HG02610 (cell line): ENCODE data around the gene PRPSAP1.

ENCODE experiments used
- ATAC-seq: cut with Tn5 transposase; IDR thresholded peaks from one replicate; pipeline ENCODE4 v1.9.1; 2021; ENCODE audit warnings: mild to moderate bottlenecking, moderate library complexity; ENCODE audit not compliant: unreplicated experiment

The PRPSAP1 gene

DNA sequence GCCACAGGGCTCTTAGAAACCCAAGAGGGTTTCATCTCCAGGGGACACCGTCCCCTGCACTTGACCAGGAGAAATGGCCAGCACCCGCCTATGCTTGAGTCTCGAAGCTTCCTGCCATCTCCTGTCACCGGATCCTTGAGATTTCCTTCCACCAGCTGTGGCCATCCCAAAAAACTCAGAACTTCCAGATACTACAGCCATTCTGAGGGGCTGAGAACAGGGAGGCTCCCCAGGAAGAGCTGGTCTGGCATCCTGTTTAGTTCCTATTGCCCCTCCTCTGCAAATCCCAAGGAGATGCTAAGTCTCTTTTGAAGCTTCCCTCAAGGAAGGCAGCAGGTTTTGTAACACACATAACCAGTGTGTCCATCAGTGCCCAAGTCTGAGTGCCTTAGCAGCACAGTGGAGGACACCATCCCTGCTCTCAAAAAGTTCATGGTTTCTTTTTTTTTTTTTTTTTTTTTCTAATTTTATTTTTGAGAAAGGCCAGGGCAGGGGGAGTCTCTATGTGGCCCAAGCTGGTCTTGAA lies 86.6 kb downstream of the PRPSAP1 start:
- no peak for ATAC-seq

DNA sequence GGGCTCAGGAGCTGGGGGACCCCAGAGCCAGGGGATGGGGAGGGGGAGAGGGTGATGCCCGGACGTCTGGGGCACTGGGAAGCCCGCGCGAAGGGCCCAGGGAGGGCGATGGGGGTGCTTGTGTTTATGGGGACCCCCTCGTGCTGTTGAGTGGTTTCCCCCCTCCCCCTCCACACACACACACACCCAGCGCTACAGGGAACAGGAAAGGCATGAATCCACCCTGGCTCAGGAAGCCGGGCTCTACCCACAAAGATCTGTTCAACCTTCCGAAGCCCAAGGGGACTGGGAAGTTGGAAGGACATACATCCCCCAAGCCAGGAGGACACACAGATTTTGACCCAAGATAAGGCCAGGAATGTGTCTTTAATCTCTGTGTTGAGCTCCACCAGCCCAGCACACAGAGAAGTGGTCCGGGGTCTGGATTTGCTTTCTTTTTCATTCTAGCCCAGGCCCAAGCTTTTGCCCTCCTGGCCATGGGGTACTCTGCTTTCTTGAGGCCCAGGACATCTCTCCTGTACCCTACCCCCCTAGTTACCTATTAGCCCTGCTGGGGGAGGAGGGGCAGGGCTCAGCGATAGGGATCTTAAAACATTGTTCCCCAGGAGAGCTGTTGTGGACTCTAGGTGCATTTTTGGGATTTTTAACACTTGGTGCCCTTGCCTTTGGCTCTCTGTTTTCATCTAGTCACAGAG lies 87.3 kb downstream of the PRPSAP1 start:
- ATAC-seq, result no peak

DNA sequence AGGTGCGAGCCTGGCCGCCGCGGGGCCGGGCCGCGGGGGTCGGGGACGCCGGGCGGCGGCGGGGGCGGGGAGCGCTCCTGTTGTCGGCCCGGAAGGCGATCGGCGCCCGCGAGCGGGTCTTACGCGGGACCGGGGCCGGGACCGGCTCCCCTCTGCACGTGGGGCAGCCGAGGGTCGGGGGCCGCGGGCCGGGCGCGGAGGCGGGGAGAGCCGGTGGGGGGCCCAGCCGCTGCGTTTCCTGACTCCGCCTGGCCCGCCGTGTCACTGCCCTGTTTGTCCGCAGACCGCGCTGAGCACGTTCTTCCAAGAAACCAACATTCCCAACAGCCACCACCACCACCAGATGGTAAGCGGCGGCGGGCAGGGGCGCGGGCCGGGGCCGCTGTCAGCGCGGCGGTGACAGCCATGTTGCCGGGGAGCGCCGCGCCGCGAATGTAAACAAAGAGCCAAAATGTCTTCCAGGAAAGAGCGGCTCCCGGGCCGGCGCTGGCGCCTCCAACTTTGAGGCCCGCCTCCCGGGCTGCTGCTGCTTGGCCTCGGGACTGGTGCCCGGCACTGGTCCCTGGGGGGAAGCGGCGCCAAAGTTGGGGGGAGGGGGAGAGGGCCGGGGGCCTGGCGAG lies 88.0 kb downstream of the PRPSAP1 start:
- no peak for ATAC-seq

DNA sequence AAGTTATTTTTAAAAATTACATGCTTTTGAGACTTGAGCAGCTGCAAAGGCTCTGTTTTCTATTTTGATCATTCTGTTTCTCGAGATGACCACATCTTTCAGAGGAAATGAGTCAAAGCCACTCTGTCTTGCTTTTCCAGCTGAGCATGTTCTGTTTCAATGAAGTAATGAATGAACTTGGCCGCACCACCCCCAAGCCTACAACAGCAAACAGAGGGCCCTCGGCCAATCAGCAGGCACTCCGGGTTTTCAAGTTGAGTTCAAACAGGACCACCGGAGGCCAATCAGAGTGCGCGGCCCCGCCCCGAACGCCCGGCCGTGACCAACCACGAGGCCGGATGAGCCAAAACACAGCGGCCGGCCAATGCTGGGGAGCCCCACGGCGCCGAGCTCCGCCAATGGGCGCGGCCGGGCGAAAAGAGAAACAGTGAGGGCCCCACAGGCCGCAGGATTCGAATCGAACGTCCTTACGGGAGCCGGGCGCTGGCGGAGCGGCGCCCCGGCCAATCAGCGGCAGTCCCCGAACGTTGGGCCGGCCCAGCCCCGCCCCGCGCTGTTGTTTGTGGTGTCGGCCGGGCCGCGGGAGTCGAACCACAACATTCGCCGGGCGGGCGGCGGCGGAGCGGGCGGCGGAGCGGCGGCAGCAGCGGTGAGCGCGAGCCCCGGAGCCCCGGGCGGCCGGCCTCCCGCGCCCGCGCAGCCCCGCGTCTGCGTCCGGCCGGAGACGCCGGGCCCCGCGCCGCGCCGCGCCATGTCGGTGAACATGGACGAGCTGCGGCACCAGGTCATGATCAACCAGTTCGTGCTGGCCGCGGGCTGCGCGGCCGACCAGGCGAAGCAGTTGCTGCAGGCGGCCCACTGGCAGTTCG lies 88.7 kb downstream of the PRPSAP1 start, which contains the start of gene UBALD2:
UBALD2 (plus strand) TSS at position 594 of the 869 bp plus-strand sequence; CDS start at position 752, 158 bp downstream.
- peak; percentile 75 for ATAC-seq

DNA sequence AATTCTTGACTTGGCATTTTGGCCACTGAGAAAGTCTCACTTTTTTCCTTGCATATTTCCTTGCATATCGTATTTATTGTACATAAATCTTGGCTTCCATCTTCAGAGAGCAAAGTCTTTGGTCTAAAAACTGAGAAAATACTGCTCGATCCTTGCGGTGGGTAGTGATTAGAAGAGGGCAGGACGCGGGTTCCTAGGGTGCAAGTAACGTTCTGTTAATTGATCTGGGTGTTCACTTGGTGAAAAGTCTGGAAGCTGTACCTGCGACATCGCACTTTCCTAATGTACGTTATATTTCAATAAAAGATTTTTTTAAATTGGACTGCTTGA lies 89.3 kb downstream of the PRPSAP1 start:
- ATAC-seq, result no peak

DNA sequence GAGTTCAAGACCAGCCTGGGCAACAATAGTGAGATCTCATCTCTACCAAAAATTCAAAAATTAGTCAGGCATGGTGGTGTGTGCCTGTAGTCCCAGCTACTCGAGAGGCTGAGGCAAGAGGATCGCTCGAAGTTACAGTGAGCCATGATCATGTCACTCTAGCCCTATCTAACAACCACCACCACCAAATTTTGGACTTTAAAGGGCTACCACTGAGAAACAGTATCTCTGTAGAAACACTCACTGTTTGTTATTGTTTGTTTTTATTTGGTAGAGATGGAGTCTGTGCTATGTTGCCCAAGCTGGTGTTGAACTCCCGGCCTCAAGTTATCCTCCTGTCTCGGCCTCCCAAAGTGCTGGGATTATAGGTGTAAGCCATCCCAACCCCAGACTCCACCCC lies 89.8 kb downstream of the PRPSAP1 start:
- no peak for ATAC-seq

DNA sequence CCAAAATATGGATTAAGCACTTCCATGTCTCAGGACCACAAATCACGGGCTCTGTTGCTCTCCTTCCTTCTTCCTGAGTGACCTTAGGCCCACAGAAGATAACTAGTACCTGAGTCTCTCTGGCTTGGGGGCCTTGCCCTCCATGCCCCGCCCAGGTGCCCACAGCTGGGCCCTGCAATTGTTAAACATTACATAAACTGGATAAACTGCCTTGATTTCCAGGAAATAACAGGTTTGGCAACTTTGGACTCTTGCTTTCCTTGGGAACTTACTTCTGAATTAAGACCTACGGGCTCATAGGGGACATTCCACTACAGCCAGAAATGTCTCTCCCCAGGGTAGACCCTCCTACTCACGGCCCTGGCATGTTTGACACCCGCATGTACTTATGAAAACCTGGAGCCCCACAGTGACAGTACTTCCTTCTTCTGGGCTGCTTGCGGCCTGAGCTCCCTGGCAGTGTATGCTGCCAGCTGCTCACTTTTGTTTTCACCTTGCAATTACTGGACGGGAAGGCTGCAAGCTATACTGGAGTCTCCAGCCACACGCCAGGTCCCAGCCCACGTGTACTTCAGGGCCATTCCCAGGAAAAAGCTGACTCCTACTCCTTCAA lies 90.9 kb downstream of the PRPSAP1 start:
- ATAC-seq, result no peak

DNA sequence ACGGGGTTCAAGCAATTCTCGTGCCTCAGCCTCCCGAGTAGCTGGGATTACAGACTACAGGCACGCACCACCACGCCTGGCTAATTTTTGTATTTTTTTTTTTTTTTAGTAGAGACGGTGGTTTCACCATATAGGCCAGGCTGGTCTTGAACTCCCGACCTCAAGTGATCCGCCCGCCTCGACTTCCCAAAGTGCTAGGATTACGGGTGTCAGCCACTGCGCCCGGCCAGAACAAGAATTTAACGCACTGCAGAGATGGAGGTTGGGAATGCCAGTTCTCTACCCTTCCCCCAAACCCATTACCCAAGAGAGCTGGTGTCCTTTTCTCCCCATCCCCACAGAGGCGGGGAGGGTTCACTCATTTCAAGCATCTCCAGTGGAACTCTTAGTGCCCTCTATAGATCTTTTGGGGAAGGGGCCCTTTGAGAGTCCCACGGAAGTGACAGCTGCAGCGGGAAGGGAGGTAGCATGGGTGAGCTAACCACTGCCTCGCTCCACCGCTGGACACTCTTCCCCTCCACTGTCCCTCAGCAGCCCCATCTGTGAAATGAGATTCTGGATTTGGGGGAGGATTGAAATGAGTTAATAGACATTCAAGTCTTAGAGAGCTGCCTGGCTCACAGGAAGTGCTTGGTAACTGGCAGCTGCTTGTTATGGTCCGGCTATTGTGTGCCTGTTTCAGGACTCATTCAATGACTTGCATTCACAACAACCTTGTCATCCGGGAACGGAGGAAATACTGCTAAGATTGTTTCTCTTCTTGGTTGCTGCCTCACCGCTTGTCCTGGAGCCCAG lies 92.1 kb downstream of the PRPSAP1 start:
- no peak for ATAC-seq

DNA sequence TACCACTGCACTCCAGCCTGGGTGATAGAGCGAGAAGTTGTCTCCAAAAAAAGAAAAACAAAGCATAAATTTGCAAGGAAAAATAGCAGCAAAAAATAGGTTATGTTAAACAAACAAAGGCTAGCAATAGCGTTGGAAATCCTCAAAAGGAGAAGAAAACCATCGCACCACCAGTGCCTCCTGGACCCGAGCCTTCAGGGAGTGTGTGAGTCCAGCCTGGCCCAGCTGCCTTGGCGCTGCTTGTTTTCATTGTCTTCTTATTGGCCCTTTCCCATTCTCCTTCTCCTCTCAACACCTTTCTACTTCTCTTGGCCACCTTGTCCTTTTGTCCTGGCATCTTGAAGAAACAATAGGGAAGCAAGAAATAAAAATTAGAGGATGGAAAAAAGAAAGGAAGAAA lies 93.0 kb downstream of the PRPSAP1 start:
- ATAC-seq, result no peak

DNA sequence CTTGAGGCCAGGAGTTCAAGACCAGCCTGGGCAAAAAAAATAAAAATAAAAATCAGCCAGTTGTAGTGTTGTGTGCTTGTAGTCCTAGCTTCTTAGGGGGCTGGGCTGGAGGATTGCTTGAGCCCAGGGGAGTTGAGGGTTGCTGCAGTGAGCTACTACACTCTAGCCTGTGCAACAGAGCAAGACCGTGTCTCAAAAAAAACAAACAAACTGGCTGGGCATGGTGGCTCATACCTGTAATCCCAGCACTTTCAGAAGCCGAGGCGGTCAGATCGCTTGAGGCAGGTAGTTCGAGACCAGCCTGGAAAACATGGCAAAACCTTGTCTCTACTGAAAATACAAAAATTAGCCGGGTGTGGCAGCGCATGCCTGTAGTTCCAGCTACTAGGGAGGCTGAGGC lies 93.5 kb downstream of the PRPSAP1 start:
- ATAC-seq, result no peak
